Fibroblast of skin of left quadriceps (primary cell): Measurements from ENCODE around the gene PRPF40B.
"Not testable (repeated sequence)": the region's sequence is repeated elsewhere in the genome, so short reads cannot be mapped to it uniquely, and the experiment has no call there.

Experiments
- DNase-seq, 2 experiments: peaks; one replicate each; pipeline ENCODE4 v3.0.0-alpha.2; 2013; ENCODE audit warnings: low read depth in 2 of 2

Gene PRPF40B

DNA sequence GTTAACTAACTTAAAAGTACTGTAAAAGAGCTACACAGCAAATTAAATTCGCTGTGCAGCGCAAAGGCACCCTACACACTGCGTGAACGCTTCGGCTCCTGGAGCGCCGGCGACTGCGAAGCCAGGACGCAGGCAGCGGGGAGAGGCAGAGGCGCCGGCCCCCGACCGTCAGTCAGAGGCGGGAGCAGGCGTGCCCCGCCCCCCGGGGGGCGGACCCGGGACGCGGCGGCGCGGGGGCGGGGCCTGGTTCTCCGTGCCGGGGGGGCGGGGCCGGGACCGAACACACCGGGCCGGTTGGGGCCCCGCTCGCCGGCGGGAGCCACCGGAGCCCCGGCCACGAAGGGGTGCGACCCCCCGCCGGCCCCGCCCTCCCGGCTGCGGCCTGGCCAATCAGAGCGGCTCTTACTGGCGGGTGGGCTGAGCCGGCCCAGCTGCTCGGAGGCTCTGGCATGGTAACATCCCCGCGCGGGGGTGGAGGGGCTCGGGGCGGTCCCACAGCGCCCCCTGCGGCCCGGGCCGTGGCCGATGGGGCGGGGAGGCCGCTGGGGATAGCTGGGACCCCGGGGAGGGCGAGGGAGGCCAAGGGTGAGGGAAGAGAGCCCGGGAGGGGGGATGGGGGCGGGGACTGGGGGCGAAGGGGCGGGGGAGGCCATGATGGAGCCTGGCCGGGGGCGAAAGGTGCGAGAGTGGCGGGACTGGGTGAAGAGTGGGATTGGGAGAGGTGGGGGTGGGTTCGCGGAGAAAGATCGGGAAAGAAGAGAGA lies at the start of gene PRPF40B:
TSS of gene PRPF40B (plus strand) at position 420 of the 763 bp plus-strand sequence. CDS start at position 450, 30 bp downstream.
- DNase-seq: peak; percentile 51 to 55

DNA sequence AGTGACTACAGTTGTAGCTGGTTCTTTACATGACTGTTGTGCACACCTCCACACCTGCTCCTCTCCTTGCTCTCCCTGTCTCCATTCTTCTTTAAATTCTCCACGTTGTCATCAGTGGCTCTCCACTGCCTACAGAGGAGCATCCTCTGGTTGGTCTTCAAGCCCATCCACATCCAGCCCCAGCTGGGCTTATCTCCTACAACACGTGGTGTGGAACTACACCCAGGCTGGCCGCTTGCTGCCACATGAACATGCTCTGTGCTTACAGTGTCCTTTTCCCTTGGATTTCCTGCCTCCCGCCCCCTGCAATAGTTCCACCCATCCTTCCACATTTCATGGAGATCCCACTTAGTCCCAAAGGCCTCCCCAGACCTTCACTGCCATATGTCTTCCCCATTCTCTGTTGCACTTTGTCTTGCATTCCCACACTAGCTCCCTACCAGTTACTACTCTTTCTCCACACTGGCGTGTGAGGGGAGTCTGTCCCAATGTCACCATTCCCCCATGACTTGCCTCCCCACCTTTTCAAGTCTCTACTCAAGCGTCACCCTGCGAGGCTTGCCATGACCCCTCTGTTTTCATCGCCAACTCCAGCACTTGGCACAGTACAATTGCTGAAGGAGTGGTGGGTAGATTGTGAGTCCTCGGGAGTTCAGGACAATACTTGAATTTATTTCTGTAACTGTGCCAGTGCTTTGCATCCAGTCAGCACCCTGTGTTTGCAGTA lies 45.6 kb upstream of the PRPF40B start:
- no peak for DNase-seq

DNA sequence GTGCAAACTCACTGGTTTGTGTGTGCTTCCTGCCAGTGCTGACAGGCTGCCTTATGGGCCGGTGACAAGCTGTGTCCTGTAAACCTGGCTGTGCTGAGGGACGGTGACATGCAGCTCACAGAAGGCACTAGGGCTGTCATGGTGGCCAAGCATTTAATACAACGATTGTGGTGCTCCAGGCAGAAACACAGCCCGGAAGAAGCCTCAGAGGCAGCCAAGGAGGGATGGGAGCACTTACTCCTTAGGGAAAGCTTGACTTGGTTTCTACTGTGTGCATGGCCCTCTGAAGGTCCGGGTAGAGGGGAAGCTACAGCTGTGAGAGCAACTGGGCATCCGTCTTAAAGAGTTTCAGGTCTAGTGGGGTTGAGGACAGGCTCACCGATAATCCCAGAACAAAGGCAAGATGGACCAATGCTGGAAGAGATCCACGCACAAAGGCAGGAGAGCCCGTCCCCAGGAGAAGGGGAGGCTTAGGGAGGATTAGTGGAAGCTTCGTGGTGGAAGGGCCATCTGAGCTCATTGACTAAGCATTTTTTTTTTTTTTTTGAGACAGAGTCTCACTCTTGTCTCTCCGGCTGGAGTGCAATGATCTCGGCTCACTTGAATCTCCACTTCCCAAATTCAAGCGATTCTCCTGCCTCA lies 44.8 kb upstream of the PRPF40B start:
- DNase-seq: no peak

DNA sequence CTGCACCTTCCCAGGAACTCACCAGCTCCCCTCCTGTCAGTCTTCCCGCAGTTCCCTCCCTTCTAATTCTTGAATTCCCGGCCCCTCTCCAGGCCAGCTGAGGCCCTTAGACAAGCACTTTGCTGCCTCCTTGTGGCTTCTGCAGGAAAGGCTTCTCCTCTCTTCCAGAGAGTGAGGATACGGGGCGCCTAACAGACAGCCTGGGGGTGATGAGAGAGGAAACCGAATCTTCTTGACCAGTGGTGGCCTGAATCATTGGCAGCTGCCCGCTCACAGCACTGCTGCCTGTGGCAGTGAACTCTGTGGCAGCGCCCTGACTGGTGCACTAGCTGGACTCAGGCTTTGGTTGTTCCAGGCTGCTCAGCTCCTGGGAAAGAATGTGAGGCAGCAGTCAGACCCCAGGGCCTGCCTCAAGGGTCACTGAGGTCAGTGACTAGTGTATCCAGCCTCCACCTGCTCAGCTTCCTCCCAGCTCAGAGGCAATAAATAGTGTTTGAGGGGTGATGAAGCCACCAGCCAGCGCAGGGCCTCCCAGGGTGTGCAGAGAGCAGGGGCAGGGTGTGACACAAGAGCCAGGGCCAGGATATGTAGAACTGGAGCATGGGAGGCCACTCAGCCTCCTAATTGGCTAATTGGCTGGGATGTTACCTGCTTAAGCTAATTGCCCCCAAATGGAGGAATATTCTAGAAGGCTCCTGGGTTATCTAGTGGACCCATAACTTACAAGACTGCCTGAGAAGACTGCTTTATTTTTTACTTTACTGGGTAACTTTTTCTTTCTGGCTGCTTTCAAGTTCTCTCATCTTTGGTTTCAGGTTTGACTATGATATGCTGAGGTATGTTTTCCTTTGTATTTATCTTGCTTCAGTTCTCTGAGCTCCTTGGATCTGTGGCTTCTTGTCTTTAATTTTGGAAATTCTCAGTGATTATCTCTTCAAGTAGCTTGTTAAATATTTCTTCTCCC lies 42.5 kb upstream of the PRPF40B start:
- DNase-seq: peak; percentile 36 to 37

DNA sequence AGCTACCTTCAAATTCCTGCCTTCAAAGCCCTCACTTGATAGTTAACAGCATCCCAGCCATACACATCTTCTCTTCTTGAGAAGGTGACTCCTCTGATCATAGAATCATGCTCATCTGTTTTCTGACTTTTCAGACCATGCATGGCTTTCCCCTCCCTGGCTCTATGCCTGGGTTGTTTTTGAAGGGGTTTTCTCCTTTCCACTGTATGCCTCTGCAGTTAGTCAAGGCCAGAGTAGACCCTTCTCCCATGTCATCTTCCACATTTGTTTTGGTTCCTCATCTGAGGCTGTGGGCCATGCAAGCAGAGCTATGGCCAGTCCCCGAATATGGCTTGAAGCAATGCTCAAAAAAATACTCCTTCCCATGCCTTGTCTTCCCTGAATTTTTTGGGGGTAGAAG lies 41.2 kb upstream of the PRPF40B start:
- DNase-seq: no peak

DNA sequence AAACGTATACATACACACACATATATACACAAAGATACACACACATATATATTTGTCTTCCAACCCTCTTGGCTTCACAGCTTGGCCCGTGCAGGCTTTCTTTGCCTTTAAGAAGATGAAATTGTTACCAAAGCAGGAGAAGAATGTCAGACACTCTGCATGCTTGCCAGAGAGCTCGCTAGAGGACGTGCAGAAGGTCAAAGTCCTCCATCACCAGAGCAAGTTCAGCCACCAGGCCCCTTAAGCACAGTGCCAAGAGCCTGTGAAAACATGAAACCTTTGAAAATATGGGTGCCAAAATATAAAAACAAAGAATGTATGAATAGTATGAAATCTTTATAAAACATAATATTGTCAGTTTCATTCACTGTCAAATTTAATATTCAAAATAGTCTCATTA lies 40.5 kb upstream of the PRPF40B start:
- no peak for DNase-seq

DNA sequence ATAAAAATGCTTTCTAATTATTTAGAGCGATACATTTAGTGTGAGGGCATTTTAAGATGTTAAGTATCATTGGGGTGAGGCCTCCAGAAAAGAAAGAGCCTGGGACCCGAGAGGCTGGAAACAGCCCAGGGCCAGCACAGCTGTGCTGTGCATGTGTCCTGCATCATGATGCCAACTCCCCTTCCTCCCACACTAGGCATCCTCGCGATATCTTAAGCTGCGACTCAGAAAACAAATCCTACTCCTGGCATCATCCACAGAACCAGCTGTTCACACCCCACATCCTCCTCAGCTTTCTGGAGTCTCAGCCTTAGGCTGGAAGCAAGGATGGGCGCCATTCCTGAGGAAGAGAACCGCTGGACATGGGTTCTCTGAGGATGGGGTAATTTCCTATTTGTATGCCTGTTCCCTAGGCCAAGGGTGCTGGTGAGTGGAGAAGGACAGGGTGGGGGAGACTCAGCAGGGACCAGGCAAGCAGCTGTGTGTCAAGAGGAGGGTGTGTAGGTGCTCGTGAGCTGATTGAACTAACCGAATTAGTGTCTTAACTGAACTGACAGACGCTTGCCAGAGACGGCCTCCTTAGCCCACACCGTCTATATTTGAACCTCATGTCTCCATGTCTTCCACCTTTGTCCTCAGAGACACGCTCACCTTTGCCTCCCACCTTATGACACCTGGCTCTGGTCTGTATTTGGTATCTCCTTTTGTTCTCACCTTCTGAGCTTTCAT lies 39.8 kb upstream of the PRPF40B start:
- no peak for DNase-seq

DNA sequence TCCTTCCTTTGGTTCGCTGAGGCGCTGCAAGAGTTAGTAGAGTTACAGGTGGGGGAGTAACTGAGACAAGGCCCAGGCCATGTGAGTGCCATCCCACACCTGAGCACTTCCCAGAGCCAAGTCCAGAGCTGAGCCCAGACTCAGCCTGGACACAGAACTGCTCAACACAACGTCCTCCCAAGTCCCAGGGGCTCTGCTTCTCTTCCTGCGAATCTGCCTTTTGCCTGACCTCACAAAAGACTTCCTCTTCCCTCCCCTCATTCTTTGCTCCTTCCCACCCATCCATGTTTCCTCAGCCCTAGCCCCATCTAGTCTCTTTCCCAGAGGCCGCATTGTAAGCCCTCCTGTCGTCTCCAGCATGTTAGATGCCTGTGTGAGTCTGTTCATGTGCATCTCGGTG lies 38.8 kb upstream of the PRPF40B start:
- no peak for DNase-seq

DNA sequence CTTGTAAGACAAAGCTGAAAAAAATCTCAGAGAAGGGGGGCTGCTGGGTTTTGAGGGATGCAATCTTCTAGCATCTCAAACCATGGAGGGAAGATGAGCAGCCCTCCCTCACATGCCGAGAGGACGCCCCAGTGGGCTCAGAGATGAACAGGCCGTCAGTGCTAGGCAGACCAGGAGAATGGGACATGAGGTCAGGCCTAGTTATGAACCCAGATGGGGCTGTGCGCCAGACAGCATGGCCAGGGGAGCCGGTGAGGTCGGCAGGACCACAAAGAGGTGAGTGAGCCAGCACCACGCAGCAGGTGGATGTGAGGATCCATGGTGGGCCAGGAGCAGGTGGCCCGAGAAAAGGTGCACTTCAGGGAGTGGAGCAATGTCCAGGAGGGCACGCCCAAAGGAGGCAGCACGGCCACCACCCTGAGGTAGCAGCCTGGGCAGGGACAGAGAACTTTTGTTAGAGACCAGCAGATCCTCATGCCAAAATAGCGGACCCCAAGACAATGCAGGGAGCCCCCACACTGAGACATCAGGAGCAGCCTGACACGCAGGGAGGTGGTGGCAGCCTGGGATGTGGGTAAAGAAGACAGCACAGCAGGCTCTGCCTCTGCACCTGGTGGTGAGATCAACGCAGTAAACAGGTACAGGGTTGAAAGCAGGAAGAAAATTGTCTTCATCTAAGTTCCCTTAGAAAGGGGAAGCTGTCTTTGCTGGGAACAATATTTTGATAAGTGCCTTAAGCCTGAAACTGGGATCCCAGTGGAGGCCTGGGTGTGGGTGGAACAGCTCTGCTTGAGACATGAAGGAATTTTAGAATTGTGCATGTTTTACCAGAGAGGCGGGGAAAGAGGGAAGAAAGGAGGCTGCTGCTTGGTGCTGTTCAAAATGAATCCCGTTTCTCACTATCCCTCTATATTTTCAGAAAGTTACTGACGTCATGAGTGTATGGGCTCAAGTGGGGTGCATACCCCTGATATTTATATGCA lies 37.6 kb upstream of the PRPF40B start:
- no peak for DNase-seq

DNA sequence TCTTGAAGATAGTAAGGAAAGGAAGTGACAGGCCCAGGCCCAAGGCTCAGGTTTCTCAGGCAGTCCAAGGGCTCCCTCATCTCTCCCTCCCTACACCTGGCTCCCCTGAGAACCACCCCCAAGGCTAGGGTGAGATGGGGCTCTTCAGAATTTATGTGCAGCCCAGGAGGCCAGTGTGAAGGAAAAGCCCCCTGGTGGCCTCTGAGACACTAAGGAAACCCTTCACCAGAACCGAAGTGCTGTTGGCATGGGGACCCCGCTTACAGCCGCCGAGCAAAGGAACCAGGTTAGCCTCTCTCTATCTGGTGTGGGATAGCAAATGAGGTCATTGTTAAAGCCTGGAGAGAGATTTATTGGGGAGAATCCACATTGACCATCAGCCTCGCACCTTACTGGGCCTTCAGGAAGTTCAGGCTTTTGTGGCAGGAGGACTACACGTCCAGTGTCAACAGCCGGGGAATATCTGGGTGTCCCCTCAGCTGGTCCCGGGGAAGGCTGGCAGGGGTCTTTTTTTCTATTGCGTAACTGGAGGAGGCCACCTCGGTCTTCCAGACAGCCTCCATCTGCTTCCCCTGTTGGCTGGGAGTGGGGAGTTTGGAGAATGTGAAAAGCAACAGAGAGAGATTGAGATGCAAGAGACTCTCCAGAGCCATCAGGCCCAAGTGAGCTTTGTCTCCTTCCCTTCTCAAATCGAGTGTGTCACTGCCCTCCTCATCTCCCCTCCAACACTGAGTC lies 36.0 kb upstream of the PRPF40B start:
- no peak for DNase-seq

DNA sequence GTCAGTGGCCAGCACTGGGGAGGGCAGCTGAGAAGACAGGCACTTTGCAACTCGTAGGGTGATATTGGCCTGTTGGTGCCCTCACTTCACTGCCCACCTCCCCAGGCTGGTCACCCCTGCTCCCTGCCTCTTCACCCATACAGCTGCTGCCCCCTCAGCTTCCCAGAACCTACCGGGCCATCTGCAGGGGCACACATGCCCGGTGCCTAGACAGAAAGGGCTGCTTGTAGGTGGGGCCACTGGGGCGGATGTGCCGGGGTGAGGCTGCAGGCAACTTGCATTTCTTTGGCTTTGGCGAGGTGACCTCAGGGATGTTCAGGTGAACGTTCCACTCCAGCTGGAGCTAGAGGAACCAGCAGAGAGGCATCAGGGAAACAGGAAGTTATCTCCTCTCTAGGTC lies 35.1 kb upstream of the PRPF40B start:
- no peak for DNase-seq

DNA sequence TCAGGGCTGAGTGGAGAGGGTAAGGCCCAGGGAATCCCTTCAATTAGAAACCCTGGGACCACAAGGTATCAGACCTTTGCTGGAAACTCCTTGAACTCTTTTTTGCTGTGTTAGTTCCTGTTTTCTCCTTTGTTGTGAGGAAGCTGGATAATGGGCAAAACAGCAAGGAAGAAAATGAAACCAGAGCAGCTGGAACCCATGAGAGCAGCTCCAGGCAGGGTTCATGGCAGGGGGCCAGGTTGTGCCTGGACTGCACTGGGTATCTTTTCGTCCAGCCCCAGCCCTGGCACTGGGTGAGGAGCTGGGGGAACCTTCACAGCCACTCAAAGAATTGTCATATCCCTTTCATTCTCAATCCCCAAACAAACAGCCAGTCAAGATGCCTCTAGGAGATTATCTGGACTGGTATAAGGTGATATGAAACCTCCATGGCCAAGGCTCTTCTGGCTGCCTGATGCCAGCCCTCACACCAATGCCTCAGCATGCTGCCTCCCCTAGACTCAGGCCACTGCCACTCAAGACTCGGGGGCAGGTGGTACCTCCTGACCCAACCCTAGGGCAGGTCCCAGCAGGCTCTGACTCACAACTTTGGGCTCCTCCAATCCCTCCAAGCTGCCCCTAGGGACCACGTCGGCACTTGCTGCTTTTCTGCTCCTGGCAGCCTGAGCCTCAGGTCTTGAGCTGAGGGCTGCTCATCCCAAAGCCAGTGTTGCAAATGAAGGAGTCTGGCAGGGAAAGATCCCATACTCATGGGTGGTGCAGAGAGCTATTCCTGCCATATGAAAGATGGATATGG lies 34.4 kb upstream of the PRPF40B start:
- no peak for DNase-seq

DNA sequence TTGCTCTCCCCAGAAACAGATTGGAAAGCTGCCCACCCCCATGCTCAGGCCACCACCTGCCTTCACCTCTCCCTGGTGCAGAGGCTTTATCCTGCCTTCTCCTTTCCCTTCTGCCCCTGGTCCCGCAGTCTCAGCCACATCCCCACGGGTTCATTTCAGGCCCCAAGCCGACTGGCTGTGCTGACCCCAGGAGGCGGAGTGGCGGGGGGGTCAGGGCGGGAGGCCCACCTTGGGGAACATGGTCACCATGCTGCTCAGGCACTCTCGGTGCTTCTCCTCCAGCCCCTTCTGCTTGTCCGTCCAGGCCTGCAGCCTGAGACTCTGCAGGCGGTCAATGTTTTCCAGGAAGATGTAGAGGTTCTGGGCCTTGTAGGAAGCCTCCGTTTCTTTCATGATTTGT lies 24.8 kb upstream of the PRPF40B start:
- no peak for DNase-seq

DNA sequence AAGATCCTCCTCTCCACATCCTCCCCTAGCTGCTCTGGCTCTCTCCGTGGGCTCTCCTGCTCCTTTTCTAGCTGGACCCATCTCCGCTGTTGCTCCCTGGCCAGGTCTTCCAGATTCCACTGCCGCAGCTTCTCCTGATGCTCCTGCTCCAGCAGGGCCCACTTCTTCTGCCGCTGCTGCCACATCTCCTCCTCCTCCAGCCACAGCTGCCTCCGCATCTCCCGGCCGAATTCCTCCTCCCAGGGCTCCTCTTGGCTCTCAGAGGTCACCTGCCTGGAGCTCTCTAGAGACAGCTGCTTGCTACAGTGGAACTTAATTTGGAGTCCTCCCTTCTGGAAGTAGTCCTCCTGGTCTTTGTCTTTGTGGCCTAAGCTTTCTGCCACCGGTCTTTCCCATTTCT lies 23.4 kb upstream of the PRPF40B start:
- no peak for DNase-seq

DNA sequence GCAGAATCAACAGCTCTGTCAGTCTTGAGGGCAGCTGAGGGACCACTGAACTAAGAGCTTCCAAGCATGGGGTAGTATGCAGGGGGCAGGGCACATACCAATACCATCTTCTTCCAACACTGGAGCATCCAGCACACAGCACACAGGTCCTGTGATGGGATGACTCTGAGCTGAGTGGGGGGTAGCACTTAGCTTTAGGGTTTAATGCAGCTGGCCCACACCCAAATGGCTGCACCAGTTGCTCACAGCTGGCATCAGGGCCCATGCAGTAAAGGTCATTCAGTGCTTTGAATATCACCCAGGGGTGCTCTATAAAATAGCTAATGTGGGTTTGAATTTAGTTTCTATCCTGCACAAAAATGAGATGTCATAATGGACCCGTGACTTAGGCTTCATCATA lies 19.6 kb upstream of the PRPF40B start:
- DNase-seq: no peak

DNA sequence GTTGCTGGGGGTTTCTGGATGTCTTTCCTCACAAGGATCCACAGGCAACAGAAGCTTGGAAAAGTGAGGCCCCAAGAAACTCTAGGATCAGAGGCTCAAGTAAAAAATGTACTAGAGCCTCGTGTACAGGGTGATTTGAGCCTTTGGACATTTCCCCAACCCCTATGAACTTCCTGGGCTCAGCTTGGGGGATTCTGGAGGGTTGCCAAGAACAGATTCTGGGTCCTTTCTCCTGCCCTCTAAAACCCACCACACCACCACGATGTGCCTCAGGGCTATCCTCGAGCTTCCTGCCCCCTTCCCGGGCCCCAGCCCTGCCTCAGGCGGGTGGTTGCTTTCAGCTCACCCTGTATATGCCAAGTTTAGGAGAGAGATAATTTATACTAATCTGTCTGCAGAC lies 18.5 kb upstream of the PRPF40B start:
- no peak for DNase-seq

DNA sequence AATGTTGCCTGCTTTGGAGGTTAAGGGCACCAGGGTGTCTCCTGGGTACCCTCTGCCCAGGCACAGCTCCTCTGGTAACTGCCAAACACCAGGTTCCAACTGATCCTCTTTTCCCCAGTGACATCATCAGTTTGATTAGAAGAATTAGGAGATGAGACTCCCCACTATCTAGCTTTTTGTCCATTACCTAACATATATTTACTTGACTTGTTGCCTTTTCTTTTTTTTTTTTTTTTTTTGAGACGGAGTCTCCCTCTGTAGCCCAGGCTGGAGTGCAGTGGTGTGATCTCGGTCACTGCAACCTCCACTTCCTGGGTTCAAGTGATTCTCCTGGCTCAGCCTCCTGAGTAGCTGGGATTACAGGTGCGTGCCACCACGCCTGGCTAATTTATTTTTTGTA lies 17.8 kb upstream of the PRPF40B start, which contains the start of gene FAM186B:
TSS of gene FAM186B (minus strand) at position 101 of the 400 bp plus-strand sequence. CDS start 162 bp downstream, outside the sequence.
- DNase-seq: not testable (repeated sequence)
